NK-92 (cell line): ENCODE data around the gene CD83.
"Not testable (repeated sequence)": the region's sequence is repeated elsewhere in the genome, so short reads cannot be mapped to it uniquely, and the experiment has no call there.

Source experiments
- DNase-seq: peaks from one replicate; lab custom pipeline; 2025; ENCODE audit not compliant: unreplicated experiment; lab: John Stamatoyannopoulos, UW

Gene CD83, protein sequence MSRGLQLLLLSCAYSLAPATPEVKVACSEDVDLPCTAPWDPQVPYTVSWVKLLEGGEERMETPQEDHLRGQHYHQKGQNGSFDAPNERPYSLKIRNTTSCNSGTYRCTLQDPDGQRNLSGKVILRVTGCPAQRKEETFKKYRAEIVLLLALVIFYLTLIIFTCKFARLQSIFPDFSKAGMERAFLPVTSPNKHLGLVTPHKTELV

DNA sequence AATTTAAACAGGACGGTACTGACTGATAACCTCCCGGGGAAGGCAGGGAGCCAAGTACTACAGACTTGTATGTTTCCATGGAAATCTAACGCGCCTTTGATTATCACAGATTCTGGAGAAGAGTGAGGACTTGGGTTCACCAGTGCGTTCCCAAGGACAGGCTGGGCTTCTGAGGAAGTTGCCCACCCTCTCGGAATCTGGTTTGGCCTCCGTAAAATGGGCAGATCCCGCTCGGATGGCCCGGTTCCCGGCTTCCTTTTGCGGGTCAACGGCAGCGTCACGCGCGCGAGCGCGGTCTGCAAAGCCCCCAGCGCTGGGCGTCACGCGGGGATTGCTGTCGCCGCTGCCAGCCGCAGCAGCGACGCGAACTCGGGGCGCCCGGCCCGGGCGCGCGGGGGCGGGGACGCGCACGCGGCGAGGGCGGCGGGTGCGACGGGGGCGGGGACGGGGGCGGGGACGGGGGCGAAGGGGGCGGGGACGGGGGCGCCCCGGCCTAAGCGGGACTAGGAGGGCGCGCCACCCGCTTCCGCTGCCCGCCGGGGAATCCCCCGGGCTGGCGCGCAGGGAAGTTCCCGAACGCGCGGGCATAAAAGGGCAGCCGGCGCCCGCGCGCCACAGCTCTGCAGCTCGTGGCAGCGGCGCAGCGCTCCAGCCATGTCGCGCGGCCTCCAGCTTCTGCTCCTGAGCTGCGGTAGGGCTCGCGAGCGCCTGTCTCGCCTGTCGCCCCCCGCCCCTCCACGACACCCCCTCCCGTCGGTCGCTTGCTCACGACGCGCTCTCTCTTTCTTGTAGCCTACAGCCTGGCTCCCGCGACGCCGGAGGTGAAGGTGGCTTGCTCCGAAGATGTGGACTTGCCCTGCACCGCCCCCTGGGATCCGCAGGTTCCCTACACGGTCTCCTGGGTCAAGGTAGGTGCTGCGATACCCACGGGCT lies at the start of gene CD83:
Gene CD83 (plus strand): TSS at position 615 of the 933 bp plus-strand sequence. CDS start 40 bp downstream, at position 655.
- DNase-seq: no peak

DNA sequence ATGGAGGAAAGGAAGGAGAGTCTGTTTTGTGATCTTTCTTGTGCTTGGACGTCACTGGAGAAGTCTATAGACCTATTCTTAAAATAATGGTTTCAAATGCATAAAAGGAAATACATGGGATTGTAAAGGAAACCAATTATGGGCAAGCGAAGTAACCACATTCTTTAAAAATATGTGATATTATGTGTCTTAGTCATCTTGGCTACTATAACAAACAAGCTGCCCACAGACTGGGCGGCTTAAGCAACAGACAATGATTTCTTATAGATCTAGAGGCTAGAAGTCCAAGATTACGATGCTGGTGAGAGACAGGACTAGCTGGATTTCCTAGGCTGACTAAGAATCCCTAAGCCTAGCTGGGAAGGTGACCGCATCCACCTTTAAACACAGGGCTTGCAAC lies 49.4 kb upstream of the CD83 start:
- no peak for DNase-seq

DNA sequence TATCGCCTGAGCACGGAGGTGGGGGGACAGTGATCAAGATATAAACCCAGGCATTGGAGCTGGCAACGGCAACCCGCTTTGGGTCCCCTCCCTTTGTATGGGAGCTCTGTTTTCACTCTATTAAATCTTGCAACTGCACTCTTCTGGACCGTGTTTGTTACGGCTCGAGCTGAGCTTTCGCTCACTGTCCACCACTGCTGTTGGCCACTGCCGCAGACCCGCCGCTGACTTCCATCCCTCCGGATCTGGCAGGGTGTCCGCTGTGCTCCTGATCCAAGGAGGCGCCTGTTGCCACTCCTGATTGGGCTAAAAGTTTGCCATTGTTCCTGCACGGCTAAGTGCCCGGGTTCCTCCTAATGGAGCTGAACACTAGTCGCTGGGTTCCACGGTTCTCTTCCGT lies 48.9 kb upstream of the CD83 start:
- no peak for DNase-seq

DNA sequence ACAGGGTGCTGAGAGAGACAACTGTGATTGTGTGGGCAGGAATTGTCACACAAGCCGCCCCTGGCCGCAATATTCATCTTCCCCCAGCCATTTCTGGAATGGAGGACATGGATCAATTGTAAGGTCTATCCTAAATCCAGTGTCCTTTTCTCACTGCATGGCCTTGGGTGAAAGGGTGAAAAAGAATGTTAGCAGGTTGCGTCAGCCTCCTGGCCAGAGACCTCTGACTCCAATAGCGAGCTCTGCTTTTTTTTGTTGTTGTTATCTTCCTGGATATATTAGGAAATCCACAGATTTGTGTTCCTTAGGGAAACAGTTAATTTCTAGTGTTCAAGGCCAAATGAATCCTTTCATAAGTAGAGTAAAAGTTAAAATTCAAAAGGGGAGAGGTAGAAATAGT lies 47.1 kb upstream of the CD83 start:
- no peak for DNase-seq

DNA sequence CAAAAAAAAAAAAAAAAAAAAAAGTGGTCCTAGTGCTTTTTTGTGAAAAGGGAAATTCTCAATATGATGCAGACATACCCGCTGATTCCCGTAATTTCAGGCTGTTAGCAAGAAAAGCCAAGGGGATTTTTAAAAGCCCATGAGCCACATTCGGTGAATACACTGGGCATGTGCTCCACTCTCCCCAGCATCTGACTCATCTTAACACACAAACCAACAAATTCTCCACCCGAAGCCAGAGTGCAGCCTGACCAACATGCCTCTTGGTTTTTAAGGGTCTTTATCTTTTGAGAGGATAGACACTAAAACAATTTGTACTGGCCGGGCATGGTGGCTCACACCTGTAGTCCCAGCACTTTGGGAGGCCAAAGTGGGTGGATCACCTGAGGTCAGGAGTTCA lies 45.5 kb upstream of the CD83 start:
- no peak for DNase-seq

DNA sequence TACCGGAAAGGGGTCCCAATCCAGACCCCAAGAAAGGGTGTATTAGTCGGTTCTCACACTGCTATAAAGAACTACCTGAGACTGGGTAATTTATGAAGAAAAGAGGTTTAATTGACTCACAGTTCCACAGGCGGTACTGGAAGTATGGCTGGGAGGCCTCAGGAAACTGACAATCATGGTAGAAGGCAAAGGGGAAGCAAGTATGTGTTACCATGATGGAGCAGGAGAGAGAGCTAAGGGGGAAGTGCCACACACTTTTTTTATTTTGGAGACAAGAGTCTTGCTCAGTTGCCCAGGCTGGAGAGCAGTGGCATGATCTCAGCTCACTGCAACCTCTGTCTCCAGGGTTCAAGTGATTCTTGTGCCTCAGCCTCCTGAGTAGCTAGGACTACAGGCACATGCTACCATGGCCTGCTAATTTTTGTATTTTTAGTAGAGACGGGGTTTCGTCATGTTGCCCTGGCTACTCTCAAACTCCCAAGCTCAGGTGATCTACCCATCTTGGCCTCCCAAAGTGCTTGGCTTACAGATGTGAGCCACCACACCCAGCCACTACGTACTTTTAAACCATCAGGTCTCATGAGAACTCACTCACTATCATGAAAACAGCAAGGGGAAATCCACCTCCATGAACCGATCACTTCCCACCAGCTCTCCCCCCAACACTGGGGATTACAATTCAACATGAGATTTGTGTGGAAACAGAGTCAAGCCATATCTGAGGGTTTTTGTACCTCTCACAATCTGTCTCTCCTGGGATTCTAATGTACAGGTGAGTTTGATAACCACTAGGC lies 43.8 kb upstream of the CD83 start:
- not testable (repeated sequence) for DNase-seq

DNA sequence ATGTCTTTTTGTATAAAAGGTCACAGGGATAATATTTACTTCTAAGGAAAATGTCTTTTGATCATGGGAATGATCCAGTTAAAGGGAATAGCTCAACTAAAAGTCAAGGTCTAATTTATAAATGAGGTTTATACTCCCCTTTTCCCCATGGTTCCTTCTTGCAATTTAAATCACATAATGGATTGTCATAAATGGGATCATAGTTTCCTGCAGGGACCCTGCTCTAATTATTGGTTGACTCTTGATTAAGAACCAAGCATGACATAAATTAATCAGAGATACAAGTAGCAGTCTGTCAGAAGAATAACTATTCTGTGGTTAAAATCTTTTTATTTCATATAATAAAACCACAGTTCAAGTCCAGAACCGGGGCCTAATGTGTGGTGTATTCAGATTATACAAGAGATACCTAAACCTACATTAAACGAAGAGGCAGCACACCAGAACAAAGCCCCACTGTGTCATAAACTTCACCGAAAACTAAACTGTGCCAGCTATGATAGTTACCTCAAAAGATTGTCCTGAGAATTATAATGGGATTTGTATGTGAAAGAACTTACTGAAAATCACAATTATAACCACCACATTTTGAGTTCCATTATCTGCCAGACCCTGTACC lies 43.0 kb upstream of the CD83 start:
- DNase-seq: no peak

DNA sequence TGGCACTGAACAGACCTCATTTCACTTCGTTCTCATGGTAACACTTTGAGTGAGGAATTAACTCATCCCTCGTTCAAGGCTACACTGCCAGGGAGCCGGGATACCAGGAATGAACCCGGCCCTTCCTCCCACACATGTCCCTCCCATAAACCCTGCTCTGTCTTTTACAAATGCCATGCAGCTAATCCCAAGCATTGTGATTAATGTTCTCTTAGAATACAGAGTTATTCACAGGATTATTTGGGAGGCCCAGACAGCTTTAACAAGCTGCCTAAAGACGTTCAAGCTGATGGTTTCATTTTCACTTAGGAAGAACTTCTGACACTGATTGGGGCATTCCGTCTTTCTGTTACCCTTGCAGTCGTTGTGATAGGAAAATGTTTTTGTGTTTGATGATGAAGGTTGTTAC lies 42.5 kb upstream of the CD83 start:
- DNase-seq: no peak

DNA sequence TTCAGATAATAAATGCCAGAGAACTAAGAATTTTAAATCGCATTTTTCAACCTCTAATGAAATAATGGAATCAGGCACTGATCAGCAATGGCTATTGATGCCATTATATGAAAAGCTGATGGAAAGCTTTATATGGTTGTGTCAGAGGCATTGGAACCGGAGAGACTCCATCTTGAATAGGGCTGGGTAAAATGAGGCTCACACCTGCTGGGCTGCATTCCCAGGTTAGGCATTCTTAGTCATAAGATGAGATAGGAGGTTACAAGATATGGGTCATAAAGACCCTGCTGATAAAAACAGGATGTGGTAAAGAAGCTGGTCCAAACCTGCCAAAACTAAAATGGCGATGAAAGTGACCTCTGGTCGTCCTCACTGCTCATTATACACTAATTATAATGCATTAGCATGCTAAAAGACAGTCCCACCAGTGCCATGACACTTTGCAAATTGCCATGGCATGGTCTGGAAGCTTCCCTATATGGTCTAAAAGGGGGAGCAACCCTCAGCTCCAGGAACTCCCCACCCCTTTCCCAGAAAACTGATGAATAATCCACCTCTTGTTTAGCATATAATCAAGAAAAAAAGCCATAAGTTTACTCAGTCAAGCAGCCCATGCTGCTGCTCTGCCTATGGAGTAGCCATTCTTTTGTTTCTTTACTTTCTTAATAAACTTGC lies 40.2 kb upstream of the CD83 start:
- DNase-seq: no peak

DNA sequence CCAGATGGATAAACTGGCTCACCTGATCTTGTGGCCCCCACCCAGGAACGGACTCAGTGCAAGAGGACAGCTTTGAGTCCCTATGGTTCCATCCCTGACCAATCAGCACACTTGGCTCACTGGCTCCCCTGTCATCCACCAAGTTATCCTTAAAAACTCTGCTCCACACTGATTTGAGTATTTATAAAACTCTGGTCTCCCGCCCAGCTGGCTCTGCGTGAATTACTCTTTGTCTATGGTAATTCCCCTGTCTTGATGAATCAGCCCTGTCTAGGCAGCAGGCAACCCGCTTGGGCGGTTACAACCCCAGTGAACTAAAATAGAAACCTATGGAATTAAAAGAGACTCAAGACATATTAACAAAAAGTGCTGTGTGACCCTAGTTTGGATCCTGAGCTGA lies 38.1 kb upstream of the CD83 start:
- no peak for DNase-seq

DNA sequence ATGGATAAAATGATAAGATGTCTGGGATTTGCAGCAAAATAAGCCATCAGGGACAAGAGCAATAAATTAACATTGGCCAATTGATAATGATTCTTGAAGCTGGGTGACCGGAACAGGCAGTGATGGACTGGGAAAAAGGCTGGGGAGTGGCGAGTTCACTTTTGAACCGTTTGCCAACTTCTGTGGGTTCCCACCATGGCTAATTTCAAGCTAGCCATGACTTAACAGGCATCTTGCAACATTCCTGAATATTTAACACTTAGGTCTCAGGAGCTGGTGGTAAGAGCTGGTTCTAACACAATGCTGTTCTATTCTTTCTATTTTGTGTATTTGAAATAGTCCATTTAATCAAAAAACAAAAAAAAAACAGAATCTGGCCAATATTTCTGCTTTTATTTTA lies 37.6 kb upstream of the CD83 start:
- DNase-seq: no peak

DNA sequence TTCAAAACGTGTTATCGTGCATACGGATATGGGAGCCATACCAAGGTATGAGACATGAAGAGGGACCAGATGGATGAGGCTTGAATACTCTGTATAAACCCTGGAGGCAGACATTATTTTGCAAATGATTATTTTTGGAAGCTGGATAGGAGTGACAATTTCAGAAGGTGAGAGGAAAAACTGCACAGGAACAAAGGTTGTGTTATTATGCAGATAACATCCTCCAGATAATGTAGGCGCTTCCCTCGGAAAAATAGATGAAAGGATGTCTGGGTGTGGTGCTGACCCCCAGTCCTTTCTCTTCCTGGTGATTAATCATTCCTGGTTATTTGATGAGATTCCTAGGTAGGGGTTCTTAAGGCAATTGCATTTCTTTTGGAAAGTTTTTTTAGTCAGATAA lies 36.4 kb upstream of the CD83 start:
- no peak for DNase-seq

DNA sequence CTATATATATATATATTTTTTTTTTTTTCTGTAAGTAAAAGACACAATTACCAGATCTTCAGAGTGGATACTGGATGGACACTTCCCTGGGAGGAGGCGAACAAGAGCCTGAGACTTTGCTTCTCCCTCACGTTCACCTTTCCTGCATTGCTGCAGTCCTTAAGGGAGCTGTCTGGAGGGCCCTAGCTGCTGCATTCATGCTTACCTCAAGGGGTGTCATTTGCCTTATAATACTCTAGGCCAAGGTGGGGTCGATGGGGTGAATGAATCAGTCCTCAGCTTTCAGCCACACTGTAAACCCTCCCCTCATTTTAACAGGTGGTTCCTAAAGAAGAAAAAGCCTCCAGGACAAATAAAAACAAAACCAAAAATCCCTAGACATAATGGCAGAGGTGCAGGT lies 34.8 kb upstream of the CD83 start:
- no peak for DNase-seq

DNA sequence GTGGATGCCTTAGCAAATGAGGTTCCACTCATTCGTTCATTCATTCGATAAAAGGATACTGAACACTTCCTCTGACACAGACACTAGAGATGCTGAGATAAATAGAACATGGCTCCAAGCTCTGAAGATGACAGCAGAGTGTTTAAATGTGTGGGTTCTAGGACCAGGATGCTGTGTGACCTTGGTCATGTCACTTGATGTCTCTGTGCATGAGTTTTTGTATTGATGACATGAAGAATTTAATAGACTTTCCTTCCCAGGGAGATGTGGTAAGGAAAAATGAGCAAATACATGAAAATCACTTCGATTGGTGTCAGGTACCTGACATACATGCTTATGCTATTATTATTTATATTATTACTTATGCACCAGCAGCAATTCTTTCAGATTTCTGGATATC lies 34.3 kb upstream of the CD83 start:
- DNase-seq: no peak

DNA sequence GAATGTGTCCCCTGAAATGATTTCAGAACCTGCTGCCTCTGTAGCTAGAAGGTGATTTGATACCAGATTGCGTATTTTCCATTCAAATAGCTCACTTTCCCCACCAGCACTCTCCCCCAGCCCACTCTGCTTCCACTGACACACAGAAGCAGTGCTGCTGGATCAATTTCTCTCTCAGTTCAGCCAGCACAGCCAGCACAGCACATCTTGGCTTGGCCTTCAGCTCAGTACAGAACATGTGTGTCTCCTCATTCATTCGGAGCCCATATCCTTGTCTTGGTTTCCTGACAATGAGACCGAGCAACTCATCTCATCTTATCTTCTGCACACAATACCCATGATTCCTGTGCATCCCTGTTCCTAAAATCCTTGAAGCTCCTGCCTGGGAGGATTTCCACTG lies 33.8 kb upstream of the CD83 start:
- DNase-seq: no peak

DNA sequence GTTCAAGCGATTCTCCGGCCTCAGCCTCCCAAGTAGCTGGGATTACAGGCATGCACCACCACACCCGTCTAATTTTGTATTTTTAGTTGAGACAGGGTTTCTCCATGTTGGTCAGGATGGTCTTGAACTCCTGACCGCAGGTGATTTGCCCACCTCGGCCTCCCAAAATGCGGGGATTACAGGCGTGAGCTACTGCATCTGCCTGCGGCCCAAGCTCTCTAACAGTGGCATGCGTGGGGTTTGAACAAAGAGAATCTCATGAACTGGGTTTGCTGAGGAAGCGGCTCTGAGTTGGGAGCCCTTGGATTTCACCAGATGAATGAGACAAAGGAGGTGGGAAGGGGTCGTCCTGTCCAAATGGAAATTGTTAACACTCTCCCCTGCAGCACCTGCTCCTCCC lies 33.2 kb upstream of the CD83 start:
- DNase-seq: no peak

DNA sequence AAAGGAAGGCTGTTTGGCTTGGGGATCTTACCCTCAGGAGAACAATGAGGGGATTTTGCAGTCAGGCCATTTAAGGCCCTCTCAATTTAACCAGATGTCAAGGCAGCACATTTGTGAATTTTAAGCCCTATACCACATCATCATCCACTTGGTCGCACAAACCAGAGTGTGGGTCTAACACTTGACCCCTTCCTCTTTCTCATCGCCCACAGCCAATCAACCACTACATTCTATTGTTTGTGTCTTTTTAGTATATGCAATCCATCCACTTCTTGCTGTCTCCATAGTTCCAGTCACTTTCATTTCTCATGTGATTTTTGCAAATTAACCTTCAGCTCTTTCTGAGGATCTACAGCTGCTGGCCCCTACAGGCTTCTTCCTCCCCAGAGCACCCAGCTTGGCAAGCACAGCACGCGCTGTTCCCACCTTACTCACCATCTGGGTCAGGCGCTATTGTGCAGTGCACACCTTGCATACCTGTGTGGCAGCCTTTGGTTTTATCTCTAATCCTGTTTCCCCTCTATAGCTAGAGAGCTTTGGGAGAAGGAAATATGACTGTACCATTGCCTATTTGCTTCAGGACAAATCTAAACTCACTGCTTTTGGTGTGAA lies 32.3 kb upstream of the CD83 start:
- no peak for DNase-seq

DNA sequence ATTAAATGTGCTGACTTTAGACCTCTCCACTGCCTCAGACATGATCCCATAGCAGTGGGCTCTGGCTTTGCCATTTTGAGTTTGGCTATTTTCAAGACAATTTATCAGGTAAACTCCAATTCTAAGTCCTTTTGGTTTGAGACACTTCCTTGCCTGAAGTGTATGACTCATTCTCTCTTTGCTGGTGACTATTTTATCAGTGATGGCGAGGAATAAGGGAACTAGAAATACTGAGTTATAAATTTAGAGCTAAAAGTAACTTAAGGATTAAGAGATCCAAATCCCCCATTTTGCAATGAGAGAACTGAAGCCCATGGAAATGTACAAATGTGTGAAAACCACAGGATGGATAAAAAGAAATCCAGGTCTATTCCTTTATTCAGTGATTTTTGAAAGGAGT lies 30.9 kb upstream of the CD83 start:
- DNase-seq: no peak

DNA sequence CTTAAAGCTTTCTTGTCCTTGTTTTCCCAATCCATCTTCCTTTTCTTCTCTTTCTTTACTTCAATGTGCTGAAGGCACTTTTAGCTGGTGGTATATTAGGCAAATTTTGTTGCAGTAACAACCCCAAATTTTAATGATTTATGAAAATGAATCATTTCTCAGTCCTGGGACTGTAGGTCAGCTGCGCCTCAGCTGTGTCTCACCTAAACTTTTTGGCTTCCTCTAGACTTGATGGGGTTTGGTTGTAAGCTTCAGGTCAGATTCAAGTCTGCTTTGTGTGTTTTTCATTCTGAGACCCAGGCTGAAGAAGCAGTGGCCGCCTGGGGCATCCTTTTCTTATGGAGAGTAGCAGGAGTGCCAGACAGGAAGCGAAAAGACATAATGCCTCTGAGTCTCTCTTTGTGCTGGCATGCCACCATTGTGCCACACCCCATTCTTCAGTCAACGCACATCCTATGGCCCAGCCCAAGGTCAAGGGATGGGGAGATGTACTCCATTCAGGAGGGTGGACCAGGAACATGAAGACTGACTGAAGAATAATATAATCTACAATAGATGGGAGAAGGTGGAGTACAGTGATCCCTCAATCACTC lies 28.9 kb upstream of the CD83 start:
- no peak for DNase-seq

DNA sequence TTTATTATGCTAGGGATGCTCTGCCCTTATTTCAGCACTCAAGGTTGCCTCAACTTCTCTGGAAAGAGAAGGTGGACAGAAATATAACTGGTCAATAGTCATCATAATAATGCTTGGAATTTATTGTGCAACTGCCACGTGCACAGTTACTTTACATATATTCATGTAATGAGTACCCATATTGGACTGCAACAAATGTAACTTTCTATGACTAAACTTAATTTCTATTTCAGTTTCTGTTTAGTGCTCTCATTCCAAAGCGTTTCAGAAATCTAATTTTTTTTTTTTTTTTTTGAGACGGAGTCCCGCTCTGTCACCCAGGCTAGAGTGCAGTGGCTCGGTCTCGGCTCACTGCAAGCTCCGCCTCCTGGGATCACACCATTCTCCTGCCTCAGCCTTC lies 28.3 kb upstream of the CD83 start:
- no peak for DNase-seq
